A549 treated with dexamethasone at 1 μM for 4 hours (cell line): ENCODE data around the gene IL23A. TPM values are rescaled to one million over a fixed set of nuclear protein-coding genes. Genes with fewer than 3 reads are reported as not detected.

ENCODE experiments used
- total RNA-seq: library from RNA; stranded (reverse); fragments of 200-300 nt; extraction: Qiagen RNA extraction; gene quantifications from 5 replicates; pipeline ENCODE4 v1.2.3, GENCODE V29; 2022

The IL23A gene, protein sequence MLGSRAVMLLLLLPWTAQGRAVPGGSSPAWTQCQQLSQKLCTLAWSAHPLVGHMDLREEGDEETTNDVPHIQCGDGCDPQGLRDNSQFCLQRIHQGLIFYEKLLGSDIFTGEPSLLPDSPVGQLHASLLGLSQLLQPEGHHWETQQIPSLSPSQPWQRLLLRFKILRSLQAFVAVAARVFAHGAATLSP
- total RNA-seq = 0.17 to 0.49 TPM (median 0.32 TPM) in 4 of 5 replicates, not detected in the other

GRCh38 chr12:56338308-56339157 is at the start of gene IL23A:
Gene IL23A (plus strand): TSS chr12:56338884. CDS start chr12:56339045, 161 bp downstream.

GRCh38 chr12:56299853-56300643 is 38.6 kb upstream of the IL23A start, which contains the start of gene CS:
Gene CS (minus strand): TSS chr12:56300330. CDS start chr12:56300201, 129 bp downstream.

DNA sequence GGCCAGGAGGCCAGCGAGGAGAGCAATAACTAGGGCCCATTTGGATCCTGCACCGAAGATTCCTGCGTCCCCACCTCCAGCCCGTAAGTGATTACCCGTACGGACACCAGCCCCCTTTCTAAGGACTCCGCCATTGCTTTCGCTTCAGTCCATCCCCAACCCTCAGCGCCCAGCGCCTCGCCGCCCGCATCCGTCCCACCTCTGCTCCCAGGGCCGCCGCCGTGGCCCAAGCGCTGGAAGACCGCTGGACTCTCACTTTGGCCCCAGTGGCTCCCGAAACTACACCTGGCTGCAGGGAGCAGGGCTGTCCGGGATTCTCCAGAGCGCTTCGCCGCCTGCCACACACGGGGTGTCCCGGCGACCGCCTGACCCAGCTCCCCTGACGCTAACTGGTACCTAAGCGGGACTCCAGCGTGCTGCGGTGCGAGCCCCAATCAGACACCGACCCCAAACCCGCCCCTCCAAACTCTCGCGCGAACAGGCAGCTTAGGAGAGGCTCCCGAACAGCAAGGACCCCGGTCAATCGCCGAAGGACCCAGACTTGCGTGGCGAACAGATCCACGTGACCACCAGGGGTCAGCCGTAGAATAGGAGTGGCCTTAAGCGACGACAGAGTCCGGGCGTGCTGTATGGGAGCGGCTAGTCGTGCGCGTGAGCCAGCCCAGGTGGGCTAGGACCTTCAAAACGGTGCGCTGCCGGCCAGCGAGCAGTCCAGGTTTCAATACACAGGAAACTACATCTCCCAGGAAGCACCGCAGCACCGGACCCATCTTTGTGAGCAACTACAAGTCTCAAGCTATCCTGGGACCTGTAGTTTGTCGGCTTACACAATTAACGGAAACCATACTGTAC is 22.8 kb upstream of the IL23A start, which contains the start of gene CNPY2:
Gene CNPY2, minus strand, starts transcription at position 367 of the 852 bp plus-strand sequence. CDS start 771 bp downstream, outside the sequence.

GRCh38 chr12:56333679-56334489 is 4.8 kb upstream of the IL23A start, which contains the start of gene PAN2:
Gene PAN2 (minus strand): TSS chr12:56334000. CDS start chr12:56333094, 906 bp downstream.

GRCh38 chr12:56359851-56360767 is 21.4 kb downstream of the IL23A start, which contains the start of gene STAT2:
Gene STAT2 (minus strand): TSS chr12:56360107. CDS start chr12:56356571, 3,536 bp downstream.

DNA sequence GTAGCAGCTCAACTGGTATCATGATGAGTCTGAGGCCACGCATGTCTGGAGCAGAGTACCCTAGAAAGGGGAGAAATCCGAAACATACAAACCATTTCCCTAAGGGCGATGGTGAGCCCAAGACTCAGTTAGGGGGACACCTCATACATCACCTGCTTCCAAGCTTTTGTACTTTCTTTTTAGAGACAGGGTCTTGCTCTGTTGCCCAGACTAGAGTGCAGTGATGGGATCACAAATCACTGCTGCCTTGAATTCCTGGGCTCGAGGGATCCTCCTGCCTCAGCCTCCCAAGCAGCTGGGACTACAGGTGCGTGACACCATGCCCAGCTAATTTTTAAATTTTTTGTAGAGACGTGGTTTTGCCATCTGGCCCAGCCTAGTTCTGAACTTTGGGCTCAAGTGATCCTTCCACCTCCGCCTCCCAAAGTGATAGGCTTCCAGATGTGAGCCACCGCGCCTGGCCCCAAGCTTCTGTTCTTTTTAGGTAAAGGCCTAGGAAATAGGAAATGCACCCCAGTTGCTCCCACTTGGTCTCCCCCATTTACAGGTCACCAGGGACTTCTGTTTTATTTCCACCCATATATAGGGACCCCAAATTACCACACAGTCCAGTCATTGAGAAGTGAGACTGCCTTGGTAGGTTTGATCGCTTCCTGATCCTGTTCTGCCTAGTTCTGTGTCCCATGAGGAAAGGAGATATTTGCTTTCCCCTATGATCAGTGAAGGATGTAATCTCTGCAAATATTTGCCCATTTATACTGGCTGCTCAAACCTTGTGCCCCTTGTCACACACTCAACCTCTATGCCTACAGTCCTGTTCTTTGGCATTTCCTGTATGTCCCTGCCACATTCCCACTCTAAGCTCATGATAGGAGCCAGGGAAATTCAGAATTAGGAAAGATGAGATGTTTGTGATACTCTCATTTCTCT is 23.7 kb downstream of the IL23A start, which contains the start of gene APOF:
Gene APOF, minus strand, starts transcription at position 728 of the 930 bp plus-strand sequence. Its CDS starts 112 bp downstream, at position 616.

Other genes with a start within 250 kb of the IL23A start
- 310 to 332 TPM (median 329 TPM) in 5 replicates for gene PA2G4, start 234.3 kb upstream of the IL23A start, total RNA-seq
- 5,372 to 6,304 TPM (median 5,793 TPM) in 5 replicates for gene RPL41, start 222.3 kb upstream of the IL23A start, total RNA-seq
- gene ZC3H10, start 220.6 kb upstream of the IL23A start, total RNA-seq = 2.5 to 3.5 TPM (median 3.1 TPM) in 5 replicates
- gene ESYT1, start 210.6 kb upstream of the IL23A start, total RNA-seq = 56.5 to 75.8 TPM (median 72.7 TPM) in 5 replicates
- gene MYL6B, start 186.3 kb upstream of the IL23A start, total RNA-seq = 68.1 to 83.2 TPM (median 73.8 TPM) in 5 replicates
- 2,040 to 3,443 TPM (median 2,154 TPM) in 5 replicates for gene MYL6, start 180.5 kb upstream of the IL23A start, total RNA-seq
- gene SMARCC2, start 149.4 kb upstream of the IL23A start, total RNA-seq = 22.5 to 42.3 TPM (median 39.4 TPM) in 5 replicates
- gene RNF41, start 117.0 kb upstream of the IL23A start, total RNA-seq = 21.6 to 27.4 TPM (median 26.5 TPM) in 5 replicates
- 54.2 to 64.3 TPM (median 59.9 TPM) in 5 replicates for gene NABP2, start 114.5 kb upstream of the IL23A start, total RNA-seq
- 0.09 TPM in 1 of 5 replicates, not detected in the others for gene SLC39A5, start 108.8 kb upstream of the IL23A start, total RNA-seq
- 29.4 to 50.6 TPM (median 47.0 TPM) in 5 replicates for gene ANKRD52, start 80.5 kb upstream of the IL23A start, total RNA-seq
- gene COQ10A, start 71.9 kb upstream of the IL23A start, total RNA-seq = 12.6 to 15.7 TPM (median 15.3 TPM) in 5 replicates
- 165 to 177 TPM (median 167 TPM) in 5 replicates for gene CS, start 38.6 kb upstream of the IL23A start, total RNA-seq
- 120 to 144 TPM (median 126 TPM) in 5 replicates for gene CNPY2, start 22.9 kb upstream of the IL23A start, total RNA-seq
- gene PAN2, start 4.9 kb upstream of the IL23A start, total RNA-seq = 11.3 to 14.3 TPM (median 14.2 TPM) in 5 replicates
- gene STAT2, start 21.2 kb downstream of the IL23A start, total RNA-seq = 7.6 to 13.7 TPM (median 11.1 TPM) in 5 replicates
- gene APOF, start 24.0 kb downstream of the IL23A start, total RNA-seq = not detected in 5 replicates
- 27.2 to 40.2 TPM (median 36.9 TPM) in 5 replicates for gene TIMELESS, start 110.5 kb downstream of the IL23A start, total RNA-seq
- 0.15 TPM in 1 of 5 replicates, not detected in the others for gene MIP, start 115.8 kb downstream of the IL23A start, total RNA-seq
- gene SPRYD4, start 129.7 kb downstream of the IL23A start, total RNA-seq = 1.5 to 2.0 TPM (median 1.8 TPM) in 5 replicates
- gene GLS2, start 149.3 kb downstream of the IL23A start, total RNA-seq = 0.07 to 0.28 TPM (median 0.11 TPM) in 5 replicates
- gene RBMS2, start 182.9 kb downstream of the IL23A start, total RNA-seq = 10.0 to 15.1 TPM (median 12.5 TPM) in 5 replicates